PC-9 (cell line): ENCODE measurements around the gene ARHGEF1.

Source experiments
- EZH2 ChIP-seq: fragments of 200-600 bp; sonication (generic); IDR thresholded peaks from 2 replicates; pipeline ENCODE4 v1.8.0; 2017; ENCODE audit warnings: antibody characterized with exemption, low read depth
- TF ChIP-seq, protein P1 (sequence below): fragments of 200-600 bp; sonication (generic); conservative IDR thresholded peaks from 2 replicates; pipeline ENCODE4 v1.6.1; 2017; ENCODE audit warnings: mixed run types, antibody characterized with exemption, mild to moderate bottlenecking, moderate library complexity

DNA sequence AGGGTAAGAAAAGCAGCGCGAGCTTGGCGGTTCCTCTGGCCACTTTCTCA lies 38.2 kb upstream of the ARHGEF1 start, which contains the start of gene DMRTC2:
- TF ChIP-seq, protein P1, sequence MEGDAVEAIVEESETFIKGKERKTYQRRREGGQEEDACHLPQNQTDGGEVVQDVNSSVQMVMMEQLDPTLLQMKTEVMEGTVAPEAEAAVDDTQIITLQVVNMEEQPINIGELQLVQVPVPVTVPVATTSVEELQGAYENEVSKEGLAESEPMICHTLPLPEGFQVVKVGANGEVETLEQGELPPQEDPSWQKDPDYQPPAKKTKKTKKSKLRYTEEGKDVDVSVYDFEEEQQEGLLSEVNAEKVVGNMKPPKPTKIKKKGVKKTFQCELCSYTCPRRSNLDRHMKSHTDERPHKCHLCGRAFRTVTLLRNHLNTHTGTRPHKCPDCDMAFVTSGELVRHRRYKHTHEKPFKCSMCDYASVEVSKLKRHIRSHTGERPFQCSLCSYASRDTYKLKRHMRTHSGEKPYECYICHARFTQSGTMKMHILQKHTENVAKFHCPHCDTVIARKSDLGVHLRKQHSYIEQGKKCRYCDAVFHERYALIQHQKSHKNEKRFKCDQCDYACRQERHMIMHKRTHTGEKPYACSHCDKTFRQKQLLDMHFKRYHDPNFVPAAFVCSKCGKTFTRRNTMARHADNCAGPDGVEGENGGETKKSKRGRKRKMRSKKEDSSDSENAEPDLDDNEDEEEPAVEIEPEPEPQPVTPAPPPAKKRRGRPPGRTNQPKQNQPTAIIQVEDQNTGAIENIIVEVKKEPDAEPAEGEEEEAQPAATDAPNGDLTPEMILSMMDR = no peak
- no peak for TF ChIP-seq EZH2
